C4-2B (cell line): ENCODE measurements around the gene RASL11B.

Experiments used
- H3K27ac ChIP-seq: fragments of 450-650 bp; 2 replicates; pipeline ENCODE4 v1.5.1; 2017
- ZFX ChIP-seq: fragments of 450-650 bp; IDR thresholded peaks from 2 replicates; pipeline ENCODE4 v1.6.1; 2017
- TF ChIP-seq, protein P1 (sequence below): fragments of 450-650 bp; conservative IDR thresholded peaks from 2 replicates; pipeline ENCODE4 v1.5.1; 2017; ENCODE audit warnings: mild to moderate bottlenecking

Gene RASL11B

GRCh38 chr4:52873861-52874343, 11.8 kb downstream of the RASL11B start:
- no peak for TF ChIP-seq ZFX
- TF ChIP-seq, protein P1, sequence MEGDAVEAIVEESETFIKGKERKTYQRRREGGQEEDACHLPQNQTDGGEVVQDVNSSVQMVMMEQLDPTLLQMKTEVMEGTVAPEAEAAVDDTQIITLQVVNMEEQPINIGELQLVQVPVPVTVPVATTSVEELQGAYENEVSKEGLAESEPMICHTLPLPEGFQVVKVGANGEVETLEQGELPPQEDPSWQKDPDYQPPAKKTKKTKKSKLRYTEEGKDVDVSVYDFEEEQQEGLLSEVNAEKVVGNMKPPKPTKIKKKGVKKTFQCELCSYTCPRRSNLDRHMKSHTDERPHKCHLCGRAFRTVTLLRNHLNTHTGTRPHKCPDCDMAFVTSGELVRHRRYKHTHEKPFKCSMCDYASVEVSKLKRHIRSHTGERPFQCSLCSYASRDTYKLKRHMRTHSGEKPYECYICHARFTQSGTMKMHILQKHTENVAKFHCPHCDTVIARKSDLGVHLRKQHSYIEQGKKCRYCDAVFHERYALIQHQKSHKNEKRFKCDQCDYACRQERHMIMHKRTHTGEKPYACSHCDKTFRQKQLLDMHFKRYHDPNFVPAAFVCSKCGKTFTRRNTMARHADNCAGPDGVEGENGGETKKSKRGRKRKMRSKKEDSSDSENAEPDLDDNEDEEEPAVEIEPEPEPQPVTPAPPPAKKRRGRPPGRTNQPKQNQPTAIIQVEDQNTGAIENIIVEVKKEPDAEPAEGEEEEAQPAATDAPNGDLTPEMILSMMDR: no peak
- H3K27ac ChIP-seq: no peak overlapping the region

- TF ChIP-seq ZFX: no peak
- TF ChIP-seq, protein P1: no peak
- no peak overlapping the region for H3K27ac ChIP-seq
These were observed 12.8 kb downstream of the RASL11B start for GRCh38 chr4:52874948-52875347.

- TF ChIP-seq, protein P1: no peak
- no peak for TF ChIP-seq ZFX
- H3K27ac ChIP-seq: no peak overlapping the region
These were observed 14.0 kb downstream of the RASL11B start for GRCh38 chr4:52876069-52876468.

- no peak overlapping the region for H3K27ac ChIP-seq
- no peak for TF ChIP-seq ZFX
- TF ChIP-seq, protein P1: no peak
These were observed 14.9 kb downstream of the RASL11B start for GRCh38 chr4:52877036-52877435.

DNA sequence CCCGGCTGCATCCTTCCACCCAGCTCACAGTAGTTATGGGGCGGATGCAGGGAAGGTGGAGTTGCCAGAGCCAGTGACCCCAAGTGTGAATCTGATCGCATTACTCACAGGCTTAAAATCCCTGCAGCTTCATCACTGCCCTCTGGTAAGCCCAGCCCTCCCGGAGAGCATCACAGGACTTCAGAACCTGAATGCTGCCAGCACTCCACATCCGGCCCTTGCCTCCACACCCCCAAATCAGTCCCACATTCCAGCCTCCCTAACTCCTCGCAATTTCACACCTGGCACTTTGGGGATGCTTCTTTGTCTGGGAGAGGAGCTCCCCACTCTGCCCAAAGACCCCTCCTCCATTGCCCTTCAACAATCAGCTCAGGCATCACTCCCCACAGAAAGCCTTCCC, 15.6 kb downstream of the RASL11B start:
- H3K27ac ChIP-seq: no peak overlapping the region
- no peak for TF ChIP-seq ZFX
- TF ChIP-seq, protein P1: no peak

GRCh38 chr4:52879471-52879870, 17.4 kb downstream of the RASL11B start:
- TF ChIP-seq, protein P1: no peak
- no peak for TF ChIP-seq ZFX
- no peak overlapping the region for H3K27ac ChIP-seq

DNA sequence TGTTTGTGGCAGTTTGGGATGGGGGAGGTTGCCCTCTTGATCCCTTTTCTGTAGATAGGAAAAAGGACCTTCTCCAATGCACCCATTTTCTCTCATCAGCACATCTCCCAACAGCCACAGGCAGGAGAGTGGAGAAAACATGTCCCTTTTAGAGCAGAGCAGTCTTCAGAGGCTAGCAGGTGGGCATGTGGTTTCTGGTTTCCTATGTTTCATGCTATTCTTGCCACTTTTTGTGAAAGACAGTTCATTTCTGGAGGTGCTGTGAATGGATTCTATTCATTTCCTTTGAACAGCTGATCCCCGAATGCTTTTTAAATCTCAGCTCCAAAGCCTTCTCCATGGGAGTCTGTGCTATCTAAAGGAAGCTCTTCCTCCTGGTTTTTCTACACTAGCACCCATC, 18.9 kb downstream of the RASL11B start:
- TF ChIP-seq, protein P1: no peak
- no peak for TF ChIP-seq ZFX
- no peak overlapping the region for H3K27ac ChIP-seq
